NCI-H345 treated with DMSO at 0.1 percent for 48 hours (cell line): ENCODE results near the gene NUAK2.
A peak's percentile ranks its signal among the peaks of the same experiment; 100 is the strongest.

Experiments
- DNase-seq: peaks from one replicate; lab custom pipeline; 2025; ENCODE audit not compliant: unreplicated experiment; lab: John Stamatoyannopoulos, UW

Gene NUAK2

GRCh38 chr1:205348554-205349487 is 27.3 kb upstream of the NUAK2 start:
- no peak for DNase-seq

GRCh38 chr1:205346956-205347574 is 25.5 kb upstream of the NUAK2 start:
- DNase-seq, result no peak

- no peak for DNase-seq
Observed at GRCh38 chr1:205345761-205346160, 24.2 kb upstream of the NUAK2 start.

- DNase-seq, result no peak
Observed at GRCh38 chr1:205344066-205344928, 22.8 kb upstream of the NUAK2 start.

GRCh38 chr1:205343431-205344065 is 22.0 kb upstream of the NUAK2 start:
- DNase-seq, result no peak

GRCh38 chr1:205342986-205343385 is 21.4 kb upstream of the NUAK2 start:
- DNase-seq, result no peak

- no peak for DNase-seq
Observed at GRCh38 chr1:205340676-205341075, 19.1 kb upstream of the NUAK2 start.

- no peak for DNase-seq
Observed at GRCh38 chr1:205339717-205340116, 18.2 kb upstream of the NUAK2 start.

GRCh38 chr1:205339197-205339702 is 17.7 kb upstream of the NUAK2 start:
- DNase-seq, result no peak

- no peak for DNase-seq
Observed at GRCh38 chr1:205338011-205338410, 16.5 kb upstream of the NUAK2 start.

- DNase-seq, result no peak
Observed at GRCh38 chr1:205337481-205337880, 15.9 kb upstream of the NUAK2 start.

GRCh38 chr1:205335692-205336091 is 14.1 kb upstream of the NUAK2 start:
- peak; percentile 59 for DNase-seq

GRCh38 chr1:205332015-205332791 is 10.7 kb upstream of the NUAK2 start:
- no peak for DNase-seq

- DNase-seq, result no peak
Observed at GRCh38 chr1:205330150-205330549, 8.6 kb upstream of the NUAK2 start.

- DNase-seq, result no peak
Observed at GRCh38 chr1:205329719-205330118, 8.2 kb upstream of the NUAK2 start.

- no peak for DNase-seq
Observed at GRCh38 chr1:205328476-205328875, 6.9 kb upstream of the NUAK2 start.

- DNase-seq, result no peak
Observed at GRCh38 chr1:205326812-205327466, 5.4 kb upstream of the NUAK2 start.

GRCh38 chr1:205325334-205325884 is 3.9 kb upstream of the NUAK2 start:
- peak; percentile 53 for DNase-seq

- DNase-seq, result no peak
Observed at GRCh38 chr1:205324781-205325180, 3.2 kb upstream of the NUAK2 start.
